CD4-positive, alpha-beta T cell (primary cell): ENCODE data around the gene TAS2R3. TPM values are rescaled to one million over a fixed set of nuclear protein-coding genes. Genes with fewer than 3 reads are reported as not detected.

Source experiments
- ATAC-seq: fragments of 200-7000 bp; cut with Tn5 transposase; one replicate; pipeline ENCODE4 v1.10.0; 2022; ENCODE audit warnings: mild to moderate bottlenecking; ENCODE audit not compliant: poor library complexity
- CTCF ChIA-PET: fragments of 350-600 bp; sonication (Branson Sonifier 250); formaldehyde crosslinking; loops from one replicate; lab custom pipeline; 2021; ENCODE audit warnings: antibody characterized with exemption, inconsistent platforms; lab: Charles Lee
- POLR2A ChIA-PET: fragments of 350-600 bp; sonication (Branson Sonifier 250); formaldehyde crosslinking; loops from one replicate; lab custom pipeline; 2021; ENCODE audit warnings: antibody characterized with exemption, inconsistent platforms; lab: Charles Lee
- DNase-seq, 14 experiments: peaks; one replicate each; pipeline ENCODE4 v3.0.0-alpha.2; 2013 to 2020; ENCODE audit warnings: mixed read lengths in 2 of 14
- H3K27ac ChIP-seq, 2 donors: one replicate each; pipeline versions ENCODE4 v1.5.1 to v1.7.0; 2013; ENCODE audit warnings: low read length in 2 of 2, low read depth in 1 of 2, mild to moderate bottlenecking in 1 of 2
- H3K27me3 ChIP-seq, 2 experiments: 1 replicate in 1 of 2; 2 replicates in 1 of 2; pipeline versions ENCODE4 v1.6.1 to v1.7.0; 2013; ENCODE audit warnings: low read length in 2 of 2, control low read depth in 1 of 2, mild to moderate bottlenecking in 1 of 2, moderate library complexity in 1 of 2; ENCODE audit not compliant: insufficient read depth in 2 of 2, control insufficient read depth in 1 of 2
- H3K36me3 ChIP-seq: one replicate; pipeline ENCODE4 v1.6.1; 2013; ENCODE audit warnings: low read length, control low read depth; ENCODE audit not compliant: insufficient read depth
- H3K4me1 ChIP-seq: one replicate; pipeline ENCODE4 v1.6.1; 2013; ENCODE audit warnings: low read length, control low read depth; ENCODE audit not compliant: insufficient read depth
- H3K4me3 ChIP-seq: one replicate; pipeline ENCODE4 v1.5.1; 2013; ENCODE audit warnings: mild to moderate bottlenecking, low read length, moderate library complexity
- H3K9me3 ChIP-seq, 2 experiments: 1 replicate in 1 of 2; 2 replicates in 1 of 2; pipeline versions ENCODE4 v1.6.1 to v1.7.0; 2013; ENCODE audit warnings: low read length in 2 of 2, mild to moderate bottlenecking in 2 of 2, control low read depth in 1 of 2, moderate library complexity in 1 of 2; ENCODE audit not compliant: control insufficient read depth in 1 of 2, insufficient read depth in 1 of 2
- H3K27ac Mint-ChIP-seq: one replicate; pipeline ENCODE4 v1.8.0; 2020; ENCODE audit warnings: mixed read lengths
- H3K27me3 Mint-ChIP-seq: one replicate; pipeline ENCODE4 v1.8.0; 2021; ENCODE audit warnings: mixed read lengths
- H3K36me3 Mint-ChIP-seq: one replicate; pipeline ENCODE4 v1.8.0; 2021; ENCODE audit warnings: low read depth, mixed read lengths
- H3K4me1 Mint-ChIP-seq: one replicate; pipeline ENCODE4 v1.8.0; 2021; ENCODE audit warnings: low read depth, mixed read lengths
- H3K4me3 Mint-ChIP-seq: one replicate; pipeline ENCODE4 v1.8.0; 2020; ENCODE audit warnings: mild to moderate bottlenecking, mixed read lengths
- H3K9me3 Mint-ChIP-seq: one replicate; pipeline ENCODE4 v1.8.0; 2020; ENCODE audit warnings: mixed read lengths
- CTCF ChIP-seq: fragments of 200-600 bp; IDR thresholded peaks from one replicate; pipeline ENCODE4 v1.8.0; 2022; ENCODE audit warnings: antibody characterized with exemption, mild to moderate bottlenecking
- intact Hi-C, 2 experiments: fragments of 100-400 bp; cut with DNase I in 1 of 2; cut with micrococcal nuclease in 1 of 2; formaldehyde crosslinking; loops; one replicate each; pipeline versions ENCODE4 v1.15.1 to v1.9.0; 2023 to 2025; cut with DNase I, micrococcal nuclease
- total RNA-seq, 174 experiments: library from RNA in 2 of 174; stranded (reverse) in 2 of 174; gene quantifications; one replicate each; pipeline ENCODE4 v1.2.3 and lab custom pipeline; 2021 to 2026

The TAS2R3 gene
- total RNA-seq, 2 experiments from 2014 or later: 0.25 to 0.31 TPM

DNA sequence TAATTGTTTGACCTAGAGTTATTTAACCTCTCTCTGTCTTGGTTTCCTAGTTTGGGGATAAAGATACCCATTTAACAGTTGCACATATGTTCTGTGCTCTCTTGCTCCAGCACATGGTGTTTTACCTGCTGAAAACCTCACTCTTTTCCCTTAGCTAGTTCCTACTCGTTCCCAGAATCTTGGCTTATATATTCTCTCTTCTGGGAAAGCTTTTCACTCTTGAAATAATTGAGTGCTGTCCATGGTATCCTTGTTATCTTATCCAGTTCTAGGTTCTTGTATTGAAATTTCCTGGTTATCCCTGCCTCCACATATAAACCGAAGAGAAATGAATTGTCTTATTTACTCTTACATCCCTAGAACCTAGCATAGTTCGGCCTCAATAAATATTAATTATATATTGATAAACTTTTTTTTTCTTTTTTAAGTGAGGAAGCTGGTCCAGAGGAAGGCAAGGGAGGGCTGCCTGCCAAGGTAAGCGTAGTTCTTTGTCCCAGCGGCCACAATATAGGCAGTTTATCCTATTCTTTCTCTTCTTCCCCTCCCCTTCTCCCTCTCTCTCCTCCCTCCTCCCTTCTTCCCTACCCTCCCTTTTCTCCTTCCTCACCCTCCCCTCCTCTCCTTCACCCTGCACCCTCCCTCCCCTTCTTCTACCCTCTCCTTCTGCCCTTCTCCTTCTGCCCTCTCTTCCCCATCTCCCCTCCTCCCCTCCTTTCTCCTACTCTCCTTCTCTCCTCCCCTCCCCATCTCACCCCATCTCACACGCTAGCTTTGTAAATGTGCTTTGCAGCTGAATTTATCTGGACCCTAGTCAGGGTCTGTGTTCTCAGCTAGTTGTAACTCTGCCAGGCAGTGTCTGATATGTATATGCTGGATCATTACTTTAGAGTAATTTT is 47.9 kb upstream of the TAS2R3 start:
- ATAC-seq (no peak), DNase-seq (no peak)
- intact Hi-C loops: no loop called here
- no peaks in the 10 kb centered on the region for H3K36me3 ChIP-seq
- no peaks in the 10 kb centered on the region for H3K4me1 ChIP-seq
- Mint-ChIP-seq H3K4me1 (no peaks in the 10 kb centered on the region), H3K9me3 (no peaks in the 10 kb centered on the region), H3K27ac (no peak overlapping the region), H3K36me3 (peaks cover 7% of the 10 kb centered on the region), H3K4me3 (no peak overlapping the region), H3K27me3 (no peaks in the 10 kb centered on the region)
- H3K27ac ChIP-seq: no peak overlapping the region
- POLR2A ChIA-PET: no interaction called here
- no peak for TF ChIP-seq CTCF
- no peak overlapping the region for H3K4me3 ChIP-seq
- H3K27me3 ChIP-seq: no peaks in the 10 kb centered on the region
- no peaks in the 10 kb centered on the region for H3K9me3 ChIP-seq
- CTCF ChIA-PET: interaction anchor here (0.6 to 1.4 kb wide), 2 partner anchors 22 to 67 kb away, joined by 3 read pairs; partner anchors contain the start of gene SSBP1

DNA sequence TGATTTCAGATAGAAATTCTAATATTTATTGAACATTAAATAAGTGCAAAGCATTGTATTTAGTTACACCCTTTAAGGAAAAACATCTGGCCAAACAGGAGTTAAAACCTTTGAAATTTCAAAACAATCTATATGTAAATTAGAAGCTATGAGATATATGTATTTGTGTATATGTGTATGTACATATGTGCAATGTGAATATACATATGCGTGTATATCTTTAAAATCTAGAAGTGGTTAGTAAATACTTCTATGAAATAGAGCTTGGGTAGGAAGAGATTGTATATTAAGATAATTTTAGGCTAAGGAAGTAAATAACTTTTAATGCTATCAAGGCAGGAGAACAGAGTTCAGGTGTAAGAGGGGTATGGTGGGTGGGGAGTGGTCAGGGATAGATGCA is 46.4 kb upstream of the TAS2R3 start:
- no peak overlapping the region for H3K27ac ChIP-seq
- DNase-seq (no peak), ATAC-seq (no peak)
- no peaks in the 10 kb centered on the region for H3K36me3 ChIP-seq
- intact Hi-C loops: no loop called here
- H3K27me3 ChIP-seq: no peaks in the 10 kb centered on the region
- no peaks in the 10 kb centered on the region for H3K4me1 ChIP-seq
- H3K9me3 ChIP-seq: no peaks in the 10 kb centered on the region
- no peak overlapping the region for H3K27ac Mint-ChIP-seq
- no peaks in the 10 kb centered on the region for H3K4me1 Mint-ChIP-seq
- H3K9me3 Mint-ChIP-seq: no peaks in the 10 kb centered on the region
- ChIA-PET CTCF (interaction anchor here (1.5 kb wide), 1 partner anchor 20 kb away, joined by 5 read pairs; the partner anchor contains the start of gene SSBP1), POLR2A (interaction anchor here (0.7 kb wide), 1 partner anchor 15 kb away, joined by 3 read pairs; the partner anchor contains the start of gene DENND11)
- no peak for TF ChIP-seq CTCF
- H3K36me3 Mint-ChIP-seq: peaks cover 7% of the 10 kb centered on the region
- no peaks in the 10 kb centered on the region for H3K27me3 Mint-ChIP-seq
- H3K4me3 ChIP-seq: no peak overlapping the region
- H3K4me3 Mint-ChIP-seq: no peak overlapping the region

DNA sequence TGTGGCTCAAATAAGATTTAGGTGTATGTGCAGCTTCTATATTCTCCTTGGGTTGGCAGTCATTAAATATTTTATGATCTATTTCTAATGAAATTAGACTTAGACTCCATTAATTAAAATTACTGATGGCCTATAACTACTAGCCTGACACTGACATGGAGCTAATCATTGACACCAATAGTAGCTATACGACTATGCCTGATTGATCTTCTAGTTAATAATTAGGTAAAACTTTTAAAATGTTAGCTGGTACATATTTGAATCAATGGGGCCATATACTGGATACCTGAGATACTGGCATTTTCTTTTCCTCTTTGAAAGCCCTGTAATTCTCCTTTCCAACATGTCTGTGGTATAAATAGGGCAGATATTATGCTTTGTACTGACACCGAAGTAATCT is 41.4 kb upstream of the TAS2R3 start:
- Mint-ChIP-seq H3K27ac (no peak overlapping the region), H3K36me3 (peaks cover 11% of the 10 kb centered on the region), H3K27me3 (no peaks in the 10 kb centered on the region), H3K4me3 (no peak overlapping the region), H3K4me1 (no peaks in the 10 kb centered on the region), H3K9me3 (no peaks in the 10 kb centered on the region)
- no peaks in the 10 kb centered on the region for H3K27me3 ChIP-seq
- ATAC-seq (no peak), DNase-seq (no peak)
- POLR2A ChIA-PET: interaction anchor here (1.3 kb wide), 1 partner anchor 15 kb away, joined by 5 read pairs; the partner anchor contains the start of gene SSBP1
- intact Hi-C loops: no loop called here
- H3K4me1 ChIP-seq: no peaks in the 10 kb centered on the region
- no peak overlapping the region for H3K4me3 ChIP-seq
- H3K36me3 ChIP-seq: no peaks in the 10 kb centered on the region
- CTCF ChIA-PET: interaction anchor here (0.6 to 1.4 kb wide), 4 partner anchors 9 to 816 kb away, joined by 3 to 4 read pairs (median 3); no protein-coding TSS in a partner anchor
- H3K9me3 ChIP-seq: no peaks in the 10 kb centered on the region
- no peak overlapping the region for H3K27ac ChIP-seq
- no peak for TF ChIP-seq CTCF
